ENCODE data around the gene DNAJB7.

The DNAJB7 gene

DNA sequence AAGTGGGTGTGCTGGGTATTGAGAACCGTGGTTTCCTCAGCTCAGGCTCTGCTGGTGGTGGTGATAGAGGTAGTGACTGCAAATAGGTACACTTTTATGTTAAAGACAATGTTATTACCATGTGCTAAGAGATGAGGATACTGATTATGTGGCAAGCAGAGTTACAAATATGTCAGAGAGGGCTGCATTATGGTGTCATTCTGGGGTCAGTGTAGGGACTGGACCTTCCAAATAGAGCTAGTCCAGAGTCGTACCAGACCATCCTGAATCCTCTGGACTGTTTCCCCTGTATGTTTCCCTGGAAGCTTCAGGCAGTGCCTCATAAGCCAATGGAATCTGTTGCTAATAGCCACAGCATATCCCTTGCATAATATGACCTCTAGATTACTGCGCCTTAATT lies at the start of gene DNAJB7:
DNAJB7 (minus strand) TSS at position 101 of the 400 bp plus-strand sequence. CDS start 119 bp downstream, outside the sequence.
- TF ChIP-seq, protein P1, sequence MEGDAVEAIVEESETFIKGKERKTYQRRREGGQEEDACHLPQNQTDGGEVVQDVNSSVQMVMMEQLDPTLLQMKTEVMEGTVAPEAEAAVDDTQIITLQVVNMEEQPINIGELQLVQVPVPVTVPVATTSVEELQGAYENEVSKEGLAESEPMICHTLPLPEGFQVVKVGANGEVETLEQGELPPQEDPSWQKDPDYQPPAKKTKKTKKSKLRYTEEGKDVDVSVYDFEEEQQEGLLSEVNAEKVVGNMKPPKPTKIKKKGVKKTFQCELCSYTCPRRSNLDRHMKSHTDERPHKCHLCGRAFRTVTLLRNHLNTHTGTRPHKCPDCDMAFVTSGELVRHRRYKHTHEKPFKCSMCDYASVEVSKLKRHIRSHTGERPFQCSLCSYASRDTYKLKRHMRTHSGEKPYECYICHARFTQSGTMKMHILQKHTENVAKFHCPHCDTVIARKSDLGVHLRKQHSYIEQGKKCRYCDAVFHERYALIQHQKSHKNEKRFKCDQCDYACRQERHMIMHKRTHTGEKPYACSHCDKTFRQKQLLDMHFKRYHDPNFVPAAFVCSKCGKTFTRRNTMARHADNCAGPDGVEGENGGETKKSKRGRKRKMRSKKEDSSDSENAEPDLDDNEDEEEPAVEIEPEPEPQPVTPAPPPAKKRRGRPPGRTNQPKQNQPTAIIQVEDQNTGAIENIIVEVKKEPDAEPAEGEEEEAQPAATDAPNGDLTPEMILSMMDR (conservative IDR thresholded peaks at IDR 0.05): no peak
- H3K27ac ChIP-seq: no peak within 1 kb of the TSS

- H3K27ac ChIP-seq: no peak overlapping the region
- TF ChIP-seq, protein P1 (conservative IDR thresholded peaks at IDR 0.05): no peak
Measured at GRCh38 chr22:40908895-40909294, 47.0 kb upstream of the DNAJB7 start.

GRCh38 chr22:40904101-40904500 lies 42.2 kb upstream of the DNAJB7 start:
- TF ChIP-seq, protein P1 (conservative IDR thresholded peaks at IDR 0.05): no peak
- no peak overlapping the region for H3K27ac ChIP-seq

DNA sequence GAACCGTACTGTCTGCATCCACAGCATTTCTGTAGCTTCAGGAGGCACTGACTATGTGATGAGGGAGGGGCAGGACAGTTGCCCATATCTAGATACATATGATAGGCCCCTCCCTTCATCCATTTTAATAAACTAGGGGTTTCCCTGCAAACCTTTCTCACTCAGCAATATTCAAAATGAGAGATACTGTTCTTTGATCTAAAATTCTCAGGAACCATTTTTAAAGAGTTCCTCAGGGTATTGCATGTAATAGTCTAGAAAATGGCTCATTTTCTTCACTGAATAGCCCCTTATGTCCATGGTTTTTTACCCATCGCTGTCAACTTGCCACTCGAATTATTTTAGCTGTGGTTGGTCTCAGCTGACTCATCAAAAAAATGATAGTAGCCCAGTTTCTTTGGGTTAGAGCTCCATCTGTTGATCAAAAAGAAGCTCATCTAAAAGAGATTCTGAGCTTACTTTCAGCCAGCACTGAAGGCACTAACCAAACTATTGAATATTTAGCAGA lies 37.0 kb upstream of the DNAJB7 start:
- TF ChIP-seq, protein P1 (conservative IDR thresholded peaks at IDR 0.05): peak; percentile 73
- no peak overlapping the region for H3K27ac ChIP-seq

DNA sequence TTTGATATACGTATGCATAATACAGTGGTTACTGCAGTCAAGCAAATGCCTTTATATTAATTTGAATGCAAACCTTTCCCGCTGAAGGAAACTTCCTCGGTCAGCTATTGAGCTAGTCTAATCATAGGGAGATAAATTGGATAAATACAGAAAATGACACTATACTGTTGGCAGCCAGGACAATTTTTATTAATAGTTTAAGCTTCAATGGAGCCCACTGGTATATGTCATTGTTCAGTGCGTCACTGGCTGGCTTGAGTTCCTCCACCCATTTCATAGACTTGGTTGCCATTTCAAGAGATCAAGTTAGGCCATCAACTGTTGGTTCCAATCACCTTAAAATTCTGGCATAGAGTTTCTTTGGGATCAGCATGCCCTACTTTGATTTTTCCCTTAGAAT lies 32.5 kb upstream of the DNAJB7 start:
- H3K27ac ChIP-seq: no peak overlapping the region
- TF ChIP-seq, protein P1 (conservative IDR thresholded peaks at IDR 0.05): no peak

DNA sequence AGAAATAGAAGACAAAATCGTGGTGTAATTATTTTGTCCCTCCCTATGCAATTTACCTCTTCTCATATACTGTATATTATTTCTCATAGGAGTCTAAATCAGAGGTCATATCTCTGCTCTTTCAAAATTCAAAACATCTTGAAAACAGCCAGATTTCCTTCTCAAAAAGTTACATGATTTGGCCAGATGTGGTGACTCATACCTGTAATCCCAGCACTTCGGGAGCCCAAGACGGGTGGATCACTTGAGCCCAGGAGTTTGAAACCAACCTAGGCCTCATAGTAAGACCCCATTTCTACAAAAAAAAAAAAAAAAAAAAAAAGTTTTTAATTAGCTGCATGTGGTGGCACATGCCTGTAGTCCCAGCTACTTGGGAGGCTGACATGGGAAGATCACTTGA lies 29.0 kb upstream of the DNAJB7 start:
- TF ChIP-seq, protein P1 (conservative IDR thresholded peaks at IDR 0.05): no peak
- H3K27ac ChIP-seq: no peak overlapping the region

GRCh38 chr22:40889116-40889515 lies 27.2 kb upstream of the DNAJB7 start:
- no peak overlapping the region for H3K27ac ChIP-seq
- TF ChIP-seq, protein P1 (conservative IDR thresholded peaks at IDR 0.05): no peak

Data from VCaP (cell line).